ENCODE results near the gene PDCD5. TPM values are rescaled to one million over a fixed set of nuclear protein-coding genes. Genes with fewer than 3 reads are reported as not detected.

PDCD5 gene
- polyA plus RNA-seq, 3 donors, result 41.4 to 84.5 (median 79.9) TPM

DNA sequence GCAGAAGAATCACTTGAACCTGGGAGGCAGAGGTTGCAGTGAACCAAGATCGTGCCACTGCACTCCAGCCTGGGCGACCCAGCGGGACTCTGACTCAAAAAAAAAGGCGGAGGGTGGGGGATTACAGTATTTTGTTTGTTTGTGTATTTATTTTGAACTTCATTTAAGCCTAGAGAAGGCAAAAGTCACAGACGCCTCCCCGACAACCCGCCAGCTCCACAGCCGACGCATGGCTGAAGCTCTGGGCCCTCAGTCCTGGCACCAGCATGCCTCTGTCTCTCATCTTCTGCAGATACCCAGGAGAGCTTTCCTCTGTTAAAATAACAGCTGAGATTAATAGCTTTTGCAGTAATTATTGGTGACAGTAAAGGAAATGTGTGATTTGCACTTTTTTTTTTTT lies 17.2 kb upstream of the PDCD5 start:
- no peaks in the 10 kb centered on the region for H4K20me1 ChIP-seq (ENCODE audit: insufficient read depth, low read length)
- no peaks in the 10 kb centered on the region for H3K36me3 Mint-ChIP-seq
- no peak overlapping the region for H3K27ac ChIP-seq (ENCODE audit: low read depth in 1 of 2, low read length in 2 of 2)
- H3K4me1 ChIP-seq (ENCODE audit: control insufficient read depth in 1 of 2, insufficient read depth in 2 of 2, low read length in 2 of 2), result no peaks in the 10 kb centered on the region
- H3K27ac Mint-ChIP-seq, result no peak overlapping the region
- H3K4me3 Mint-ChIP-seq, result no peak overlapping the region
- WGBS (ENCODE audit: insufficient coverage), result 98% methylated on average over 9 of the region's 9 CpGs
- H3K36me3 ChIP-seq (replicated peaks in 1 of 2; ENCODE audit: control insufficient read depth in 1 of 2, insufficient read depth in 2 of 2, low read length in 2 of 2), result no peaks in the 10 kb centered on the region
- H2AFZ ChIP-seq (ENCODE audit: insufficient read depth, low read depth, low read length, poor library complexity, severe bottlenecking), result no peak overlapping the region
- DNase-seq, result no peak
- no peaks in the 10 kb centered on the region for H3K9me3 Mint-ChIP-seq
- H3K27me3 Mint-ChIP-seq (ENCODE audit: low read depth in 3 of 3), result peaks cover 14 to 19% (median 17%) of the 10 kb centered on the region in 3 donors
- peaks cover 0 to 5% of the 10 kb centered on the region in 2 donors for H3K27me3 ChIP-seq (ENCODE audit: control insufficient read depth in 2 of 2, insufficient read depth in 2 of 2, low read length in 2 of 2)
- H3K79me2 ChIP-seq (ENCODE audit: insufficient read depth, low read length), result no peaks in the 10 kb centered on the region
- H3K4me2 ChIP-seq (replicated peaks; ENCODE audit: extremely low read depth, low read length, poor library complexity, severe bottlenecking), result no peak overlapping the region
- no peak overlapping the region for H3K4me3 ChIP-seq (replicated peaks in 1 of 3; ENCODE audit: low read depth in 2 of 3, low read length in 3 of 3)
- no peaks in the 10 kb centered on the region for H3K9me3 ChIP-seq (replicated peaks in 1 of 2; ENCODE audit: control insufficient read depth in 1 of 2, insufficient read depth in 1 of 2, low read length in 2 of 2)
- H3K4me1 Mint-ChIP-seq, result no peaks in the 10 kb centered on the region
- intact Hi-C loops (cut with micrococcal nuclease), result no loop called here
- TF ChIP-seq, protein P1, sequence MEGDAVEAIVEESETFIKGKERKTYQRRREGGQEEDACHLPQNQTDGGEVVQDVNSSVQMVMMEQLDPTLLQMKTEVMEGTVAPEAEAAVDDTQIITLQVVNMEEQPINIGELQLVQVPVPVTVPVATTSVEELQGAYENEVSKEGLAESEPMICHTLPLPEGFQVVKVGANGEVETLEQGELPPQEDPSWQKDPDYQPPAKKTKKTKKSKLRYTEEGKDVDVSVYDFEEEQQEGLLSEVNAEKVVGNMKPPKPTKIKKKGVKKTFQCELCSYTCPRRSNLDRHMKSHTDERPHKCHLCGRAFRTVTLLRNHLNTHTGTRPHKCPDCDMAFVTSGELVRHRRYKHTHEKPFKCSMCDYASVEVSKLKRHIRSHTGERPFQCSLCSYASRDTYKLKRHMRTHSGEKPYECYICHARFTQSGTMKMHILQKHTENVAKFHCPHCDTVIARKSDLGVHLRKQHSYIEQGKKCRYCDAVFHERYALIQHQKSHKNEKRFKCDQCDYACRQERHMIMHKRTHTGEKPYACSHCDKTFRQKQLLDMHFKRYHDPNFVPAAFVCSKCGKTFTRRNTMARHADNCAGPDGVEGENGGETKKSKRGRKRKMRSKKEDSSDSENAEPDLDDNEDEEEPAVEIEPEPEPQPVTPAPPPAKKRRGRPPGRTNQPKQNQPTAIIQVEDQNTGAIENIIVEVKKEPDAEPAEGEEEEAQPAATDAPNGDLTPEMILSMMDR (IDR thresholded peaks at IDR 0.05), result no peak
- H3K9ac ChIP-seq (ENCODE audit: insufficient read depth, low read length, poor library complexity, severe bottlenecking), result no peak overlapping the region

DNA sequence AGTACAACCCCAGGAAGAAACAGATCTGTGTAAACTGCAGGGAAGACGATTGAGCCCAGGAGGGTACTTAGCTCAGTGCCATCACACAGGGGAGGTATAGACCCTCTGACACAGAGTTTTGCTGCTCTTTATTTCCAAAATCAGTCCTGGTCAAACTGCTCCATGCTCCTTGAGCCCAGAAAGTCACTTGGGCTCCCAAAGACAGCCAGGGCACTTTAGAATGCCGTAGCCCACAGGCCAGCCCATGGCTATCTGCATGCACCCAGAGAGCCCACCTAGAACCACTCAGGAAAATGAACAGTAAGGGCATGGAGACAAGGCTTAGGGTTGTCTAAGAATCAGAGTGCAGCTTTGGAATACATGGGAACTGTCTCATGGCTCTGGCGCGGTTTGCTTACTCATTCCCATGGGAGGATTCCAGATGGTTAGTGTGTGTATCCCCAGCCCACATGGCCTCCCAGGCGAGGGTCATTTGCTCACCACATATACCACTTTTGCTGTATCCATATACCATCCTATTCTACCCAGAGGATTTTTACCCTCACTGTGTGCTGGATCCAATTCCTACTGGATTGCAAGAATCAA lies 14.7 kb upstream of the PDCD5 start:
- no peaks in the 10 kb centered on the region for H3K36me3 ChIP-seq (replicated peaks in 1 of 2; ENCODE audit: control insufficient read depth in 1 of 2, insufficient read depth in 2 of 2, low read length in 2 of 2)
- Mint-ChIP-seq H3K9me3 (no peaks in the 10 kb centered on the region), H3K4me1 (peaks cover 3% of the 10 kb centered on the region), H3K27me3 (ENCODE audit: low read depth in 3 of 3) (peaks cover 19 to 36% (median 35%) of the 10 kb centered on the region in 3 donors), H3K36me3 (no peaks in the 10 kb centered on the region), H3K4me3 (no peak overlapping the region), H3K27ac (no peak overlapping the region)
- TF ChIP-seq, protein P1 (IDR thresholded peaks at IDR 0.05), result no peak
- intact Hi-C loops (cut with micrococcal nuclease), result loop anchor here in 1 of 2 donors (5.0 kb wide), 1 partner anchor 229 kb away; no protein-coding TSS in a partner anchor
- no peak for DNase-seq
- H3K9ac ChIP-seq (ENCODE audit: insufficient read depth, low read length, poor library complexity, severe bottlenecking), result no peak overlapping the region
- WGBS (ENCODE audit: insufficient coverage), result 100% methylated on average over 3 of the region's 5 CpGs
- H3K27me3 ChIP-seq (ENCODE audit: control insufficient read depth in 2 of 2, insufficient read depth in 2 of 2, low read length in 2 of 2), result peaks cover 2 to 4% of the 10 kb centered on the region in 2 donors
- H3K4me1 ChIP-seq (ENCODE audit: control insufficient read depth in 1 of 2, insufficient read depth in 2 of 2, low read length in 2 of 2), result no peaks in the 10 kb centered on the region
- no peaks in the 10 kb centered on the region for H4K20me1 ChIP-seq (ENCODE audit: insufficient read depth, low read length)
- no peak overlapping the region for H3K27ac ChIP-seq (ENCODE audit: low read depth in 1 of 2, low read length in 2 of 2)
- no peak overlapping the region for H2AFZ ChIP-seq (ENCODE audit: insufficient read depth, low read depth, low read length, poor library complexity, severe bottlenecking)
- H3K79me2 ChIP-seq (ENCODE audit: insufficient read depth, low read length), result no peaks in the 10 kb centered on the region
- H3K4me2 ChIP-seq (replicated peaks; ENCODE audit: extremely low read depth, low read length, poor library complexity, severe bottlenecking), result no peak overlapping the region
- H3K4me3 ChIP-seq (replicated peaks in 1 of 3; ENCODE audit: low read depth in 2 of 3, low read length in 3 of 3), result no peak overlapping the region
- H3K9me3 ChIP-seq (replicated peaks in 1 of 2; ENCODE audit: control insufficient read depth in 1 of 2, insufficient read depth in 1 of 2, low read length in 2 of 2), result no peaks in the 10 kb centered on the region

Measured in CD14-positive monocyte (primary cell).